Endodermal cell (in vitro differentiated cells): ENCODE measurements around the gene CLCN7. TPM values are rescaled to one million over a fixed set of nuclear protein-coding genes. Genes with fewer than 3 reads are reported as not detected.

ENCODE experiments used
- DNase-seq: peaks from one replicate; pipeline ENCODE4 v3.0.0-alpha.2; 2017
- H3K27ac ChIP-seq: 2 replicates; pipeline ENCODE4 v1.5.1; 2013; ENCODE audit warnings: mild to moderate bottlenecking, low read depth, low read length, moderate library complexity
- H3K27me3 ChIP-seq: 2 replicates; pipeline ENCODE4 v1.6.1; 2013; ENCODE audit warnings: mild to moderate bottlenecking, low read length, moderate library complexity; ENCODE audit not compliant: insufficient read depth, control insufficient read depth, poor library complexity, severe bottlenecking
- H3K36me3 ChIP-seq: 2 replicates; pipeline ENCODE4 v1.7.0; 2013; ENCODE audit warnings: mild to moderate bottlenecking, low read length, moderate library complexity; ENCODE audit not compliant: control insufficient read depth, insufficient read depth
- H3K4me1 ChIP-seq: one replicate; pipeline ENCODE4 v1.7.0; 2013; ENCODE audit warnings: low read length; ENCODE audit not compliant: control insufficient read depth, insufficient read depth
- H3K4me3 ChIP-seq: 2 replicates; pipeline ENCODE4 v1.5.1; 2013; ENCODE audit warnings: mild to moderate bottlenecking, low read length, moderate library complexity
- H3K9ac ChIP-seq: 2 replicates; pipeline ENCODE4 v1.6.1; 2013; ENCODE audit warnings: mild to moderate bottlenecking, low read length, moderate library complexity; ENCODE audit not compliant: poor library complexity, severe bottlenecking; ENCODE audit errors: extremely low read depth
- H3K9me3 ChIP-seq: 2 replicates; pipeline ENCODE4 v1.6.1; 2013; ENCODE audit warnings: mild to moderate bottlenecking, low read length, moderate library complexity; ENCODE audit not compliant: control insufficient read depth
- H3K27ac Mint-ChIP-seq: 2 replicates; pipeline ENCODE4 v1.8.0; 2020; ENCODE audit warnings: mixed read lengths
- H3K27me3 Mint-ChIP-seq: 2 replicates; pipeline ENCODE4 v1.8.0; 2021; ENCODE audit warnings: mild to moderate bottlenecking, mixed read lengths; ENCODE audit not compliant: insufficient read depth
- H3K36me3 Mint-ChIP-seq: 2 replicates; pipeline ENCODE4 v1.8.0; 2020; ENCODE audit warnings: low read depth, mixed read lengths
- H3K4me1 Mint-ChIP-seq: 2 replicates; pipeline ENCODE4 v1.8.0; 2020; ENCODE audit warnings: mixed read lengths
- H3K4me3 Mint-ChIP-seq: 2 replicates; pipeline ENCODE4 v1.8.0; 2020; ENCODE audit warnings: mild to moderate bottlenecking, moderate library complexity, mixed read lengths
- H3K9me3 Mint-ChIP-seq: 2 replicates; pipeline ENCODE4 v1.8.0; 2020; ENCODE audit warnings: mild to moderate bottlenecking, mixed read lengths
- WGBS, 2 experiments: methylation state at CpG; one replicate each; pipeline versions ENCODE4 v1.1.5 to v1.1.7; 2013; ENCODE audit warnings: missing lambda C conversion rate in 2 of 2, mixed read lengths in 1 of 2; ENCODE audit not compliant: insufficient coverage in 1 of 2, insufficient read length in 1 of 2; 5-methylcytosine and 5-hydroxymethylcytosine counted together
- total RNA-seq, 2 donors: library from RNA; stranded (reverse); fragmentation: NEBNext Ultra II Directional in 1 of 2; extraction: Animal tissue kit (Norgen Biotek cat#: 25700) in 1 of 2; gene quantifications; 2 replicates in 1 of 2; 3 replicates in 1 of 2; pipeline ENCODE4 v1.2.1, GENCODE V29; 2021
- TF ChIP-seq, protein P1 (sequence below): fragments of 200-600 bp; sonication (generic); conservative IDR thresholded peaks from 2 replicates; pipeline ENCODE4 v1.5.0; 2021; ENCODE audit warnings: antibody characterized with exemption, mild to moderate bottlenecking

CLCN7 gene
- total RNA-seq, 2 donors from 2014 or later = 94.4 to 96.7 TPM

DNA sequence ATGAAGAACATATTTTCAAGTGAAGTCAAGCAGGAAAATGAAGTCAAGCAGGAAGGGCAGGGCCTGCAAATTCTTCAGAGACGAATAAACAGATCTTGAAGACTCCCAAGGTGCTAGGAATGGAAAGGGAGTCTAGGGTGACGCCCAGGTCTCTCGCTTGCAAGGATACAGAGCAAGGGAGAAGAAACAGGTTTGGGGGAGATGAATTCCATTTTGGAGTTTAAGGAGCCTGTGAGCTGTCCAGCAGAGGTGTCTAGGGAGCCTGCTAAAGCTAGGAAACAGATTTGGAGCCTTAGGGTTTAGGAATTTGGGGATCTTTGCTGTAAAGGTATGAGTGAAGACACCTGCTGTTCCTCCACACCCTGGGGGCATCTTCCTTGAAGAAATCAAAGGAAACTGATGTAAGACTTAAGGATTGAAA, 58.3 kb downstream of the CLCN7 start:
- H3K4me1 ChIP-seq = peaks cover 3% of the 10 kb centered on the region
- Mint-ChIP-seq H3K4me1 (peaks cover 2% of the 10 kb centered on the region), H3K4me3 (no peak overlapping the region), H3K9me3 (no peaks in the 10 kb centered on the region), H3K36me3 (peaks cover 4% of the 10 kb centered on the region), H3K27me3 (no peaks in the 10 kb centered on the region), H3K27ac (no peak overlapping the region)
- H3K9ac ChIP-seq = no peak overlapping the region
- H3K27me3 ChIP-seq = no peaks in the 10 kb centered on the region
- H3K27ac ChIP-seq = no peak overlapping the region
- peaks cover 9% of the 10 kb centered on the region for H3K36me3 ChIP-seq
- H3K9me3 ChIP-seq = no peaks in the 10 kb centered on the region
- WGBS, 2 experiments = 90 to 94% methylated on average over 3 of the region's 3 CpGs
- no peak overlapping the region for H3K4me3 ChIP-seq
- TF ChIP-seq, protein P1, sequence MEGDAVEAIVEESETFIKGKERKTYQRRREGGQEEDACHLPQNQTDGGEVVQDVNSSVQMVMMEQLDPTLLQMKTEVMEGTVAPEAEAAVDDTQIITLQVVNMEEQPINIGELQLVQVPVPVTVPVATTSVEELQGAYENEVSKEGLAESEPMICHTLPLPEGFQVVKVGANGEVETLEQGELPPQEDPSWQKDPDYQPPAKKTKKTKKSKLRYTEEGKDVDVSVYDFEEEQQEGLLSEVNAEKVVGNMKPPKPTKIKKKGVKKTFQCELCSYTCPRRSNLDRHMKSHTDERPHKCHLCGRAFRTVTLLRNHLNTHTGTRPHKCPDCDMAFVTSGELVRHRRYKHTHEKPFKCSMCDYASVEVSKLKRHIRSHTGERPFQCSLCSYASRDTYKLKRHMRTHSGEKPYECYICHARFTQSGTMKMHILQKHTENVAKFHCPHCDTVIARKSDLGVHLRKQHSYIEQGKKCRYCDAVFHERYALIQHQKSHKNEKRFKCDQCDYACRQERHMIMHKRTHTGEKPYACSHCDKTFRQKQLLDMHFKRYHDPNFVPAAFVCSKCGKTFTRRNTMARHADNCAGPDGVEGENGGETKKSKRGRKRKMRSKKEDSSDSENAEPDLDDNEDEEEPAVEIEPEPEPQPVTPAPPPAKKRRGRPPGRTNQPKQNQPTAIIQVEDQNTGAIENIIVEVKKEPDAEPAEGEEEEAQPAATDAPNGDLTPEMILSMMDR = no peak
- DNase-seq = no peak

DNA sequence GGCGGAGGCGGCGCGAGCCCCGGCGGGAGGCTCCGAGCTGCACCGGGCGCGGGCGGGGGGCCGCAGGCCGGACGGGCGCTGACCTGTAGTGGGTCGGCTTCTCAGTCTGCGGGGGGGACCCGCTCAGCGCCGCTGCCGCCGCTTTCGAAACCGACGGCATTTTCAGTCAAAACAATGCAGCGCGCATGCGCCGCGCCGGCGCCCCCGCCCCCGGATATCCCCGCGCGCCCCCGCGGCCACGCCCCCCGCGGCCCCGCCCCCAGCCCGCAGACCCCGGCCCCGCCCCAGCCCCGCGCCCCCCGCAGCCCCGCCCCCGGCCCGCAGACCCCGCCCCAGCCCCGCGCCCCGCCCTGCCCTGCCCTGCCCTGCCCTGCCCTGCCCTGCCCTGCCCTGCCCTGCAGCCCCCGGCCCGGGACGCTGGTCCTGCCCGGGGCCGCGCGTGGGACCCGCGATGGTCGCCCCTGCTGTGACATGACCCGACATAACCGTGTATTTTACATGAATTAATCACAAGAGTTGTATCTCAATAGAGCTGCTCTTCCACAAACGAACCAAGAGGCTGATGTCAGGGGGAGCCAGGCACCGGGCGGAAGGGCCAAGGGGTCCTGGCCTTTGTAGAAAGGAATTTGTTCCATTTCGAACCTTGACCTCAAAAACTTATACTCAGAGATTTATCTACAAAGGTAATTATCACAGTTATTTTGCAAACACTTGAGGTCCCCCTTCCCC, 60.1 kb downstream of the CLCN7 start, which contains the start of gene UNKL:
UNKL (minus strand) TSS at position 173 of the 729 bp plus-strand sequence; CDS start at position 160, 13 bp downstream.
- Histone ChIP-seq H3K9ac (peak within 1 kb of the TSS; percentile 53), H3K4me1 (peaks cover 1% of the 10 kb centered on the region), H3K27me3 (no peaks in the 10 kb centered on the region), H3K36me3 (peaks cover 9% of the 10 kb centered on the region), H3K9me3 (no peaks in the 10 kb centered on the region), H3K27ac (no peak within 1 kb of the TSS), H3K4me3 (peak within 1 kb of the TSS; percentile 77)
- 5 to 9% methylated on average over 34 to 72 of the region's 72 CpGs for WGBS, 2 experiments
- Mint-ChIP-seq H3K4me3 (peak within 1 kb of the TSS; percentile 74), H3K9me3 (no peaks in the 10 kb centered on the region), H3K36me3 (peaks cover 11% of the 10 kb centered on the region), H3K27ac (peak within 1 kb of the TSS; percentile 52), H3K4me1 (no peaks in the 10 kb centered on the region), H3K27me3 (no peaks in the 10 kb centered on the region)
- peak; percentile 91 for DNase-seq
- TF ChIP-seq, protein P1 = no peak

DNA sequence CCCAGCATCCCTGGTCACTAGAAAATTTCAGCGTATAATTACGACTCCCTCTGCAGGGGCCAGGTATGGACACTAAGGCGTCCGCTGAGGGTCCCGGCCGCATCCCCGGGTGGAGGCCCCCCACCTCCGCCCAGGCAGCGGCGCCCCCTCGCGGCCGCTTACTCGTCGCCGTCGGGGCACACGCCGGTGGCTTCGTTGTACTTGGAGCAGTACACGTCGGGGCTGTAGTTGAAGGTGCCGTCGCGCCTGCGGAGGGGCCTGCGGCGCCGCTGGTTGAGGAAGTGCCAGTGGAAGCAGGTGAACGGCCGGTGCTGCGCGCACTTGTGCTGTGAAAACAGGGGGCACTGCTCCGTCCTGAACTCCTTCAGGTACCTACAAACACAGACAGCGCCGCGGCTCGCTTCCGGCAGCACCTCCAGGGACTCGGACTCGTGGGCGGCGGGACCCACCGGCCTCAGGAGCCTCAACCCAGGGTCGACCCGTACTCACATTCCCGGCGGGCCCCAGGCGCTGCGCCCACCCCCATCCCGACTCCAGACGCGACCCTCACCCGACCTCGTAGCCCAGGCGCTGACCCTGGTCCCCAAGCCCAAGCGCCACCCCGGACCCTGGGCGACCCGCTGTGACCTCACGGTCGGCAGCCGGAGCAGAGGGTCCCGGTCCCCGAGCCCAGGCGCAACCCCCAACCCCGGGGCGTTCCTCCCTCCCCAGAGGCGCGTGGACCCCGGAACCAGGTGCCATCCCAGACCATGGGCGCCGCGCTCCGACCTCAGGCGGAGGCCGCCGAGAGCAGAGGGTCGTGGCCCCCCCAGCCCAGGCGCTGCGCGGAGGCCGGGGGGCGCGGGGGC, 60.9 kb downstream of the CLCN7 start:
- Mint-ChIP-seq H3K27me3 (no peaks in the 10 kb centered on the region), H3K9me3 (no peaks in the 10 kb centered on the region), H3K36me3 (peaks cover 11% of the 10 kb centered on the region), H3K27ac (peak overlapping the region; percentile 52), H3K4me1 (no peaks in the 10 kb centered on the region), H3K4me3 (peak overlapping the region; percentile 74)
- Histone ChIP-seq H3K27ac (no peak overlapping the region), H3K36me3 (peaks cover 9% of the 10 kb centered on the region), H3K9me3 (no peaks in the 10 kb centered on the region), H3K4me1 (no peaks in the 10 kb centered on the region), H3K9ac (peak overlapping the region; percentile 53), H3K27me3 (no peaks in the 10 kb centered on the region), H3K4me3 (peak overlapping the region; percentile 77)
- WGBS, 2 experiments = 8 to 10% methylated on average over 34 to 85 of the region's 85 CpGs
- TF ChIP-seq, protein P1 = peak; percentile 87
- peak; percentile 89 for DNase-seq
